ENCODE measurements around the gene RETNLB.

- TF ChIP-seq, protein P1, sequence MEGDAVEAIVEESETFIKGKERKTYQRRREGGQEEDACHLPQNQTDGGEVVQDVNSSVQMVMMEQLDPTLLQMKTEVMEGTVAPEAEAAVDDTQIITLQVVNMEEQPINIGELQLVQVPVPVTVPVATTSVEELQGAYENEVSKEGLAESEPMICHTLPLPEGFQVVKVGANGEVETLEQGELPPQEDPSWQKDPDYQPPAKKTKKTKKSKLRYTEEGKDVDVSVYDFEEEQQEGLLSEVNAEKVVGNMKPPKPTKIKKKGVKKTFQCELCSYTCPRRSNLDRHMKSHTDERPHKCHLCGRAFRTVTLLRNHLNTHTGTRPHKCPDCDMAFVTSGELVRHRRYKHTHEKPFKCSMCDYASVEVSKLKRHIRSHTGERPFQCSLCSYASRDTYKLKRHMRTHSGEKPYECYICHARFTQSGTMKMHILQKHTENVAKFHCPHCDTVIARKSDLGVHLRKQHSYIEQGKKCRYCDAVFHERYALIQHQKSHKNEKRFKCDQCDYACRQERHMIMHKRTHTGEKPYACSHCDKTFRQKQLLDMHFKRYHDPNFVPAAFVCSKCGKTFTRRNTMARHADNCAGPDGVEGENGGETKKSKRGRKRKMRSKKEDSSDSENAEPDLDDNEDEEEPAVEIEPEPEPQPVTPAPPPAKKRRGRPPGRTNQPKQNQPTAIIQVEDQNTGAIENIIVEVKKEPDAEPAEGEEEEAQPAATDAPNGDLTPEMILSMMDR (IDR thresholded peaks at IDR 0.05; ENCODE audit: low read depth, low read length, poor library complexity, severe bottlenecking) = no peak
- TF ChIP-seq EZH2phosphoT487 (IDR thresholded peaks at IDR 0.05; ENCODE audit: borderline replicate concordance, low read length) = no peak
Measured at GRCh38 chr3:108757404-108757982, at the start of gene RETNLB.
